Measurements from ENCODE around the gene PTMA. TPM values are rescaled to one million over a fixed set of nuclear protein-coding genes. Genes with fewer than 3 reads are reported as not detected.

PTMA gene
- total RNA-seq, 1 experiment from 2014 or later, result 2,752 TPM

DNA sequence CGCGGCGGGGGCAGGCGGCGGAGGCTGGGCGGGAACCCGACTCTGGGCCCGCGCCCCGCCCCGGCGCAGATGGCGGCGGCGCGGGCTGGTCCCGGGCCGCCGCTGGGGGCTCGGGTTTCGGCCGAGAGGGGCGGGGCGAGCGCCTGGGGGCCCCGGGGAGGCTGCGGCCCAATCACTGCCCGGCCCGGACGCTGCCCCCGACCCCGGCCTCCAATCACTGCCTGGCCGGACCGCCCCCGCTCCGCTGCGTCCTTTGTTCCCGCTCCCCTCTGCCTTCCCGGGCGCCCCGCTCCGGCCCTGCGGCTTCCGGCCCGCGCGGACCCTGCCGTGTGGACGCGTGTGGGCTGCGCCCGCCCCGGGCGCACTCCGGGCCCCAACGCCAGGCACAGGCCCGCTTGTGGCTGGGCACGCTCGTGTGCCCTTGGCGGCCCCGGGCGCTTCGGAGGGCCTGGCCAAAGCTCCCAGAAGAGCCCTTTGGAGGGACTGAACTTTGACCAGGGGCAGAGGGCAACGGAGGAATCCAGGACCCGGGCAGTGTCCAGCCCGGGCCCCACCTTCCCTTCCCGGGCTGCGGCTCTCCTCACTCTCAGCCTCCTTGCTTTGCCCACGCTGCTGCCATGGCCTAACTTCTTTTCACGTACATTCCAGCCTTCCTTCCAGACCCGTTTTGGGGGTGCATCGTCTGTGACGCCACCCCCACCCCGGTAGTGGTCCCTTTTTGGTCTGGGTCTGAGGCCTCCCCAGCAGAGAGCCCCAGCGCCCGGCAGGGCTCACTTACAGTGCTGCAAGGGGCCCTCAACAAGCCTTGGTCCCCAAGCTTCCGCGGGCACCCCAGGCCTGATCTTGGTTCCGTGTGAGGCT, 27.1 kb upstream of the PTMA start:
- peak; percentile 75 for ATAC-seq
- peak; percentile 52 for TF ChIP-seq YY1 (IDR thresholded peaks at IDR 0.05; ENCODE audit: extremely low read depth, insufficient replicate concordance, low read depth, low read length)
- no peak for TF ChIP-seq EZH2phosphoT487 (IDR thresholded peaks at IDR 0.05; ENCODE audit: borderline replicate concordance)
- TF ChIP-seq, protein P1, sequence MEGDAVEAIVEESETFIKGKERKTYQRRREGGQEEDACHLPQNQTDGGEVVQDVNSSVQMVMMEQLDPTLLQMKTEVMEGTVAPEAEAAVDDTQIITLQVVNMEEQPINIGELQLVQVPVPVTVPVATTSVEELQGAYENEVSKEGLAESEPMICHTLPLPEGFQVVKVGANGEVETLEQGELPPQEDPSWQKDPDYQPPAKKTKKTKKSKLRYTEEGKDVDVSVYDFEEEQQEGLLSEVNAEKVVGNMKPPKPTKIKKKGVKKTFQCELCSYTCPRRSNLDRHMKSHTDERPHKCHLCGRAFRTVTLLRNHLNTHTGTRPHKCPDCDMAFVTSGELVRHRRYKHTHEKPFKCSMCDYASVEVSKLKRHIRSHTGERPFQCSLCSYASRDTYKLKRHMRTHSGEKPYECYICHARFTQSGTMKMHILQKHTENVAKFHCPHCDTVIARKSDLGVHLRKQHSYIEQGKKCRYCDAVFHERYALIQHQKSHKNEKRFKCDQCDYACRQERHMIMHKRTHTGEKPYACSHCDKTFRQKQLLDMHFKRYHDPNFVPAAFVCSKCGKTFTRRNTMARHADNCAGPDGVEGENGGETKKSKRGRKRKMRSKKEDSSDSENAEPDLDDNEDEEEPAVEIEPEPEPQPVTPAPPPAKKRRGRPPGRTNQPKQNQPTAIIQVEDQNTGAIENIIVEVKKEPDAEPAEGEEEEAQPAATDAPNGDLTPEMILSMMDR (IDR thresholded peaks at IDR 0.05 in 2 of 3, conservative IDR thresholded peaks at IDR 0.05 in 1 of 3; ENCODE audit: borderline replicate concordance in 1 of 3, insufficient read depth in 1 of 3, low read depth in 2 of 3, low read length in 2 of 3), result no peak
- TF ChIP-seq ELF1 (IDR thresholded peaks at IDR 0.05; ENCODE audit: borderline replicate concordance, low read depth), result no peak
- peak; percentile 89 for TF ChIP-seq POLR2AphosphoS5 (IDR thresholded peaks at IDR 0.05; ENCODE audit: low read depth, low read length)
- peak; percentile 78 for TF ChIP-seq TCF7L2 (IDR thresholded peaks at IDR 0.05; ENCODE audit: borderline replicate concordance, extremely low read depth, insufficient read depth, insufficient read length)
- TF ChIP-seq, protein P2, sequence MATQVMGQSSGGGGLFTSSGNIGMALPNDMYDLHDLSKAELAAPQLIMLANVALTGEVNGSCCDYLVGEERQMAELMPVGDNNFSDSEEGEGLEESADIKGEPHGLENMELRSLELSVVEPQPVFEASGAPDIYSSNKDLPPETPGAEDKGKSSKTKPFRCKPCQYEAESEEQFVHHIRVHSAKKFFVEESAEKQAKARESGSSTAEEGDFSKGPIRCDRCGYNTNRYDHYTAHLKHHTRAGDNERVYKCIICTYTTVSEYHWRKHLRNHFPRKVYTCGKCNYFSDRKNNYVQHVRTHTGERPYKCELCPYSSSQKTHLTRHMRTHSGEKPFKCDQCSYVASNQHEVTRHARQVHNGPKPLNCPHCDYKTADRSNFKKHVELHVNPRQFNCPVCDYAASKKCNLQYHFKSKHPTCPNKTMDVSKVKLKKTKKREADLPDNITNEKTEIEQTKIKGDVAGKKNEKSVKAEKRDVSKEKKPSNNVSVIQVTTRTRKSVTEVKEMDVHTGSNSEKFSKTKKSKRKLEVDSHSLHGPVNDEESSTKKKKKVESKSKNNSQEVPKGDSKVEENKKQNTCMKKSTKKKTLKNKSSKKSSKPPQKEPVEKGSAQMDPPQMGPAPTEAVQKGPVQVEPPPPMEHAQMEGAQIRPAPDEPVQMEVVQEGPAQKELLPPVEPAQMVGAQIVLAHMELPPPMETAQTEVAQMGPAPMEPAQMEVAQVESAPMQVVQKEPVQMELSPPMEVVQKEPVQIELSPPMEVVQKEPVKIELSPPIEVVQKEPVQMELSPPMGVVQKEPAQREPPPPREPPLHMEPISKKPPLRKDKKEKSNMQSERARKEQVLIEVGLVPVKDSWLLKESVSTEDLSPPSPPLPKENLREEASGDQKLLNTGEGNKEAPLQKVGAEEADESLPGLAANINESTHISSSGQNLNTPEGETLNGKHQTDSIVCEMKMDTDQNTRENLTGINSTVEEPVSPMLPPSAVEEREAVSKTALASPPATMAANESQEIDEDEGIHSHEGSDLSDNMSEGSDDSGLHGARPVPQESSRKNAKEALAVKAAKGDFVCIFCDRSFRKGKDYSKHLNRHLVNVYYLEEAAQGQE (IDR thresholded peaks at IDR 0.05; ENCODE audit: low read depth), result no peak
- peak; percentile 67 for TF ChIP-seq POLR2A (IDR thresholded peaks at IDR 0.05; ENCODE audit: borderline replicate concordance, extremely low read depth, insufficient read depth, insufficient read length)
- TF ChIP-seq CBX3 (IDR thresholded peaks at IDR 0.05; ENCODE audit: low read depth), result no peak
- peak; percentile 71; the same call in 1 of the 2 replicates for TF ChIP-seq ZFX (IDR thresholded peaks at IDR 0.05)
- Histone ChIP-seq H3K4me1 (ENCODE audit: control insufficient read depth in 1 of 2, insufficient read depth in 2 of 2, low read length in 2 of 2) (peaks cover 31 to 69% of the 10 kb centered on the region in 2 experiments), H3K36me3 (ENCODE audit: control insufficient read depth in 1 of 2, insufficient read depth in 2 of 2, low read length in 2 of 2) (no peaks in the 10 kb centered on the region), H3K4me3 (replicated peaks in 1 of 2; ENCODE audit: low read depth in 1 of 2, low read length in 2 of 2) (peak overlapping the region; percentile 61 to 70), H3K79me2 (ENCODE audit: insufficient read depth, low read length) (peaks cover 5% of the 10 kb centered on the region; the same call in 1 of the 2 replicates), H3K27ac (ENCODE audit: low read depth, low read length) (peak overlapping the region; percentile 100), H3K9me3 (ENCODE audit: control insufficient read depth in 1 of 2, insufficient read depth in 1 of 2, low read depth in 1 of 2, low read length in 2 of 2) (no peaks in the 10 kb centered on the region), H3K27me3 (ENCODE audit: insufficient read depth, low read length) (no peaks in the 10 kb centered on the region), H3K9me2 (ENCODE audit: insufficient read depth) (no peaks in the 10 kb centered on the region), H3K9ac (ENCODE audit: low read length) (peak overlapping the region; percentile 98), H2AFZ (ENCODE audit: low read depth, low read length, poor library complexity, severe bottlenecking) (no peak overlapping the region), H3K4me2 (ENCODE audit: low read length) (peak overlapping the region; percentile 81), H4K20me1 (ENCODE audit: insufficient read depth) (no peaks in the 10 kb centered on the region)
- BruUV-seq (replicated peaks), result TSS peak; percentile 84
- ChIA-PET RAD21 (ENCODE audit: low non-redundant PET in 1 of 2, low total read pairs in 2 of 2, uncharacterized antibody in 2 of 2, unreplicated experiment in 2 of 2) (interaction anchor here in 1 of 2 experiments (0.8 kb wide), 1 partner anchor 34 kb away, joined by 3 read pairs; no protein-coding TSS in a partner anchor), CTCF (interaction anchor here (1.6 to 2.5 kb wide), 3 partner anchors 9 to 68 kb away, joined by 3 to 12 read pairs (median 11); no protein-coding TSS in a partner anchor), POLR2A (interaction anchor here (0.9 to 3.1 kb wide), 8 partner anchors 8 to 68 kb away, joined by 3 to 15 read pairs (median 6); partner anchors contain the start of gene PTMA)
- intact Hi-C loops (cut with micrococcal nuclease), result loop anchor here (2.0 kb wide), 1 partner anchor 26 kb away; no protein-coding TSS in a partner anchor
- DNase-seq (ENCODE audit: low read depth, low spot score), result no peak
